Raji (cell line): Measurements from ENCODE around the gene KCNN4.

Experiments
- POLR2A ChIP-seq: IDR thresholded peaks from 2 replicates; pipeline ENCODE4 v1.6.1; 2011; ENCODE audit warnings: low read depth, low read length, control low read depth; ENCODE audit not compliant: insufficient read depth

KCNN4 gene

GRCh38 chr19:43781630-43782310 is 997 bp upstream of the KCNN4 start:
- TF ChIP-seq POLR2A, result no peak

- no peak for TF ChIP-seq POLR2A
These were observed 953 bp downstream of the KCNN4 start for GRCh38 chr19:43779820-43780219.

GRCh38 chr19:43779147-43779819 is 1.5 kb downstream of the KCNN4 start:
- no peak for TF ChIP-seq POLR2A

- no peak for TF ChIP-seq POLR2A
These were observed 2.1 kb downstream of the KCNN4 start for GRCh38 chr19:43778651-43779050.

GRCh38 chr19:43777163-43777695 is 3.5 kb downstream of the KCNN4 start:
- no peak for TF ChIP-seq POLR2A

GRCh38 chr19:43776286-43776685 is 4.5 kb downstream of the KCNN4 start:
- no peak for TF ChIP-seq POLR2A

GRCh38 chr19:43775299-43775890 is 5.4 kb downstream of the KCNN4 start:
- TF ChIP-seq POLR2A, result no peak

GRCh38 chr19:43774103-43774939 is 6.5 kb downstream of the KCNN4 start:
- no peak for TF ChIP-seq POLR2A

- TF ChIP-seq POLR2A, result no peak
These were observed 7.1 kb downstream of the KCNN4 start for GRCh38 chr19:43773725-43774102.

- TF ChIP-seq POLR2A, result no peak
These were observed 11.5 kb downstream of the KCNN4 start for GRCh38 chr19:43769256-43769655.

- TF ChIP-seq POLR2A, result no peak
These were observed 12.3 kb downstream of the KCNN4 start for GRCh38 chr19:43768273-43769050.

- no peak for TF ChIP-seq POLR2A
These were observed 13.0 kb downstream of the KCNN4 start for GRCh38 chr19:43767818-43768217.

GRCh38 chr19:43767316-43767715 is 13.5 kb downstream of the KCNN4 start:
- no peak for TF ChIP-seq POLR2A

GRCh38 chr19:43766755-43767043 is 14.1 kb downstream of the KCNN4 start:
- no peak for TF ChIP-seq POLR2A
